Fibroblast of lung (primary cell): ENCODE results near the gene EPB41L1.

Source experiments
- EZH2 ChIP-seq: IDR thresholded peaks from 2 replicates; pipeline ENCODE4 v1.5.1; 2012; ENCODE audit warnings: low read length, control low read depth, mild to moderate bottlenecking; ENCODE audit errors: missing control alignments
- TF ChIP-seq, protein P1 (sequence below), 2 donors: IDR thresholded peaks in 1 of 2; conservative IDR thresholded peaks in 1 of 2; 1 replicate in 1 of 2; 2 replicates in 1 of 2; pipeline ENCODE4 v1.5.1; 2011 to 2012; ENCODE audit warnings: low read length in 2 of 2, control low read depth in 1 of 2, inconsistent platforms in 1 of 2, low read depth in 1 of 2, mild to moderate bottlenecking in 1 of 2

DNA sequence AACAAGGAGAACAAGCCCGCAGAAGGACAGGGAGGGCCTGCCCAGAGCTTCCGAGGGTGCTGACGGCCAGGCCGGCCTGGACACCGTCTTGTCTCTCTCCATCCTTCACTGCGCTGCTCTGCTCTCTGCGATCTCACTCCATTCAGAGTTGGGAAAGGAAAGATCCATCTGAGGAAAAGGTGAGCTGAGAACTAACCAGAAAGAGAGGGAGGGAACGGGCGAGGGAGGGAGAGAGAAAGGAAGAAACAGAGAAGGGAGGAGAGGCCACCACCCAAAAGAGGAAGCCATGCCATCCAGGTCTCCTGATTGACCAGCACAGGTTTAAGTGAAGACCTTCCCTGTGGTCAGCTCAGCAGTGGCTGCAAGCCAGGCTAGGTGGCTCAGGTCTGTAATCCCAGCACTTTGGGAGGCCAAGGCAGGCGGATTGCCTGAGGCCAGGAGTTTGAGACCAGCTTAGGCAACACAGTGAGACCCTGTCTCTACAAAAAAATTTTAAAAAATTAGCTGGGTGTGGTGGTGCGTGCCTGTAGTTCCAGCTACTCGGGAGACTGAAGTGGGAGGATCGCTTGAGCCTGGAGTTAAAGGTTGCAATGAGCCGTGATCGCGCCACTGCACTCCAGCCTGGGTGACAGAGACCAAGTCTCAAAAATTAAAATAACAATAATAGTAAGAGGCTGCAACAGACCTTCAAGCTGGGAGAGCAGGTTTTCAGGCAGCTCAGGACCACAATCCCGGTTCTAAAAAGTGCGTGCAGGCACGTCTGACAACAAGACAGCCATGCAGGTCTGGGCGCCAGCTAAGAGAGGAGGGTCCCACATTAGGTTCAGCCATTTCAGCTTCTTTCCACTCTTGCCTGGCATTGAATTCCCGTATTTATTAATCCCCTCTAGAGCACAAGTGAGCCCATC is 117.4 kb downstream of the EPB41L1 start:
- TF ChIP-seq, protein P1, sequence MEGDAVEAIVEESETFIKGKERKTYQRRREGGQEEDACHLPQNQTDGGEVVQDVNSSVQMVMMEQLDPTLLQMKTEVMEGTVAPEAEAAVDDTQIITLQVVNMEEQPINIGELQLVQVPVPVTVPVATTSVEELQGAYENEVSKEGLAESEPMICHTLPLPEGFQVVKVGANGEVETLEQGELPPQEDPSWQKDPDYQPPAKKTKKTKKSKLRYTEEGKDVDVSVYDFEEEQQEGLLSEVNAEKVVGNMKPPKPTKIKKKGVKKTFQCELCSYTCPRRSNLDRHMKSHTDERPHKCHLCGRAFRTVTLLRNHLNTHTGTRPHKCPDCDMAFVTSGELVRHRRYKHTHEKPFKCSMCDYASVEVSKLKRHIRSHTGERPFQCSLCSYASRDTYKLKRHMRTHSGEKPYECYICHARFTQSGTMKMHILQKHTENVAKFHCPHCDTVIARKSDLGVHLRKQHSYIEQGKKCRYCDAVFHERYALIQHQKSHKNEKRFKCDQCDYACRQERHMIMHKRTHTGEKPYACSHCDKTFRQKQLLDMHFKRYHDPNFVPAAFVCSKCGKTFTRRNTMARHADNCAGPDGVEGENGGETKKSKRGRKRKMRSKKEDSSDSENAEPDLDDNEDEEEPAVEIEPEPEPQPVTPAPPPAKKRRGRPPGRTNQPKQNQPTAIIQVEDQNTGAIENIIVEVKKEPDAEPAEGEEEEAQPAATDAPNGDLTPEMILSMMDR (conservative IDR thresholded peaks at IDR 0.05 in 1 of 2, IDR thresholded peaks at IDR 0.05 in 1 of 2; ENCODE audit: low read depth in 1 of 2, low read length in 2 of 2): no peak
- no peak for TF ChIP-seq EZH2
